PC-3 (cell line): ENCODE measurements around the gene TPGS1. TPM values are rescaled to one million over a fixed set of nuclear protein-coding genes. Genes with fewer than 3 reads are reported as not detected.

Experiments
- ATAC-seq: fragments of 200-7000 bp; cut with Tn5 transposase; 2 replicates; pipeline ENCODE4 v1.9.1; 2020; ENCODE audit warnings: mild to moderate bottlenecking, moderate library complexity
- BruUV-seq: library from RNA; stranded (reverse); fragments of 400-500 nt; replicated peaks from 2 replicates; lab custom pipeline; 2021; lab: Mats Ljungman, UMichigan
- CTCF ChIA-PET: fragments of 300-600 bp; sonication (Branson Sonifier 250); formaldehyde crosslinking; loops from one replicate; lab custom pipeline; 2022; ENCODE audit warnings: antibody characterized with exemption; lab: Charles Lee
- POLR2A ChIA-PET: fragments of 300-600 bp; sonication (Branson Sonifier 250); formaldehyde crosslinking; loops from one replicate; lab custom pipeline; 2022; ENCODE audit warnings: antibody characterized with exemption; ENCODE audit not compliant: unreplicated experiment; lab: Charles Lee
- DNase-seq: peaks from one replicate; pipeline ENCODE4 v3.0.0-alpha.2; 2015
- H2AFZ ChIP-seq: fragments of 300-600 bp; sonication (generic); 2 replicates; pipeline ENCODE4 v1.6.0; 2016; ENCODE audit warnings: antibody characterized with exemption, low read length
- H3F3A ChIP-seq: fragments of 300-600 bp; sonication (generic); one replicate; pipeline ENCODE4 v1.6.0; 2017; ENCODE audit warnings: antibody characterized with exemption, low read length, control low read depth, mild to moderate bottlenecking; ENCODE audit not compliant: unreplicated experiment
- H3K27ac ChIP-seq: fragments of 300-600 bp; sonication (generic); 2 replicates; pipeline ENCODE4 v1.5.1; 2016; ENCODE audit warnings: mild to moderate bottlenecking, low read length
- H3K27me3 ChIP-seq: fragments of 300-600 bp; sonication (generic); 2 replicates; pipeline ENCODE4 v1.6.1; 2016; ENCODE audit warnings: low read length, mixed read lengths
- H3K36me3 ChIP-seq: fragments of 300-600 bp; sonication (generic); 2 replicates; pipeline ENCODE4 v1.6.1; 2016; ENCODE audit warnings: low read depth, mixed run types, low read length, mixed read lengths
- H3K4me1 ChIP-seq: fragments of 300-600 bp; sonication (generic); 2 replicates; pipeline ENCODE4 v1.5.1; 2016; ENCODE audit warnings: low read length; ENCODE audit not compliant: insufficient read depth
- H3K4me2 ChIP-seq: fragments of 300-600 bp; sonication (generic); 2 replicates; pipeline ENCODE4 v1.6.0; 2016; ENCODE audit warnings: low read length
- H3K4me3 ChIP-seq: fragments of 300-600 bp; sonication (generic); 2 replicates; pipeline ENCODE4 v1.5.1; 2016; ENCODE audit warnings: mild to moderate bottlenecking, low read length, mixed read lengths
- H3K79me2 ChIP-seq: fragments of 300-600 bp; sonication (generic); 2 replicates; pipeline ENCODE4 v1.6.1; 2017; ENCODE audit warnings: low read length, mixed read lengths
- H3K9ac ChIP-seq: fragments of 300-600 bp; sonication (generic); 2 replicates; pipeline ENCODE4 v1.6.0; 2016; ENCODE audit warnings: mild to moderate bottlenecking, low read length
- H3K9me2 ChIP-seq: fragments of 300-600 bp; sonication (generic); replicated peaks from 2 replicates; pipeline ENCODE4 v1.6.1; 2016; ENCODE audit warnings: mixed run types, low read length, mixed read lengths
- H3K9me3 ChIP-seq: fragments of 300-600 bp; sonication (generic); 2 replicates; pipeline ENCODE4 v1.6.1; 2016; ENCODE audit warnings: low read length, mixed read lengths
- H4K20me1 ChIP-seq: fragments of 300-600 bp; sonication (generic); 2 replicates; pipeline ENCODE4 v1.6.1; 2016; ENCODE audit warnings: low read length, mixed read lengths
- CTCF ChIP-seq: fragments of 300-600 bp; sonication (generic); conservative IDR thresholded peaks from 2 replicates; pipeline ENCODE4 v1.5.1; 2017; ENCODE audit warnings: antibody characterized with exemption, low read depth, mild to moderate bottlenecking, low read length
- EZH2 ChIP-seq: fragments of 300-600 bp; sonication (generic); IDR thresholded peaks from one replicate; pipeline ENCODE4 v1.6.1; 2017; ENCODE audit warnings: antibody characterized with exemption, mild to moderate bottlenecking, low read length; ENCODE audit not compliant: unreplicated experiment
- EZH2phosphoT487 ChIP-seq: fragments of 300-600 bp; sonication (generic); IDR thresholded peaks from 2 replicates; pipeline ENCODE4 v1.6.1; 2018; ENCODE audit warnings: mild to moderate bottlenecking, antibody characterized with exemption, low read length, borderline replicate concordance
- intact Hi-C: fragments of 100-400 bp; cut with micrococcal nuclease; formaldehyde crosslinking; loops from 2 replicates; pipeline ENCODE4 v1.9.0; 2023
- total RNA-seq: library from RNA; depleted of rRNA; stranded (reverse); fragments of >200 nt; gene quantifications from 2 replicates; pipeline ENCODE4 v1.2.3, GENCODE V29; 2014

The TPGS1 gene
- total RNA-seq, 1 experiment from 2014 or later: 28.5 TPM

GRCh38 chr19:531753-532560 is 24.7 kb downstream of the TPGS1 start, which contains the start of gene CDC34:
TSS of gene CDC34 (plus strand) at chr19:531760. CDS start at chr19:531932, 172 bp downstream.
- ChIA-PET POLR2A (no interaction called here), CTCF (interaction anchor here (0.6 to 0.8 kb wide), 2 partner anchors 24 to 71 kb away, joined by 3 read pairs; no protein-coding TSS in a partner anchor)
- Histone ChIP-seq H3K79me2 (peaks cover 42% of the 10 kb centered on the region), H3K4me3 (peak within 1 kb of the TSS; percentile 89), H3K9ac (peak within 1 kb of the TSS; percentile 81), H3K27ac (peak within 1 kb of the TSS; percentile 32), H3K4me2 (peak within 1 kb of the TSS; percentile 93), H3K36me3 (0 out of 2 replicates have a peak, but pooled peaks cover 9% of the 10 kb centered on the region), H3K9me3 (no peaks in the 10 kb centered on the region), H3K9me2 (no peaks in the 10 kb centered on the region), H4K20me1 (peaks cover 20% of the 10 kb centered on the region), H2AFZ (peak within 1 kb of the TSS; percentile 89), H3K4me1 (peaks cover 22% of the 10 kb centered on the region), H3K27me3 (no peaks in the 10 kb centered on the region), H3F3A (no peaks in the 10 kb centered on the region)
- TF ChIP-seq EZH2 (no peak), CTCF (no peak), EZH2phosphoT487 (no peak)
- no TSS peak for BruUV-seq
- ATAC-seq (peak; percentile 12), DNase-seq (no peak)
- intact Hi-C loops: no loop called here

GRCh38 chr19:532561-533363 is 25.5 kb downstream of the TPGS1 start:
- intact Hi-C loops: no loop called here

More at GRCh38 chr19:532561-533363, 25.5 kb downstream of the TPGS1 start:
- H3K4me2 ChIP-seq: peak overlapping the region; percentile 93
- ChIA-PET CTCF (no interaction called here), POLR2A (no interaction called here)
- peaks cover 22% of the 10 kb centered on the region for H3K4me1 ChIP-seq
- H3K9ac ChIP-seq: peak overlapping the region; percentile 81
- ATAC-seq (peak; percentile 16), DNase-seq (peak; percentile 53)
- H3K4me3 ChIP-seq: peak overlapping the region; percentile 89
- H3F3A ChIP-seq: no peaks in the 10 kb centered on the region
- H3K79me2 ChIP-seq: peaks cover 42% of the 10 kb centered on the region
- H3K9me2 ChIP-seq: no peaks in the 10 kb centered on the region
- no peaks in the 10 kb centered on the region for H3K27me3 ChIP-seq
- TF ChIP-seq CTCF (peak; percentile 62), EZH2phosphoT487 (no peak), EZH2 (no peak)
- H4K20me1 ChIP-seq: peaks cover 20% of the 10 kb centered on the region
- BruUV-seq: TSS peak; percentile 39
- peak overlapping the region; percentile 13; the same call in 1 of the 2 replicates for H2AFZ ChIP-seq
- no peaks in the 10 kb centered on the region for H3K9me3 ChIP-seq
- 0 out of 2 replicates have a peak overlapping the region, but pooled peaks have one; percentile 2 for H3K27ac ChIP-seq
- 0 out of 2 replicates have a peak, but pooled peaks cover 11% of the 10 kb centered on the region for H3K36me3 ChIP-seq
